CD14-positive monocyte (primary cell): Measurements from ENCODE around the gene ZNF598. TPM values are rescaled to one million over a fixed set of nuclear protein-coding genes. Genes with fewer than 3 reads are reported as not detected.

Source experiments
- DNase-seq, 3 donors: peaks; one replicate each; pipeline ENCODE4 v3.0.0-alpha.2; 2011 to 2022
- H2AFZ ChIP-seq: 2 replicates; pipeline ENCODE4 v1.6.0; 2012; ENCODE audit warnings: mild to moderate bottlenecking, low read depth, low read length, inconsistent platforms; ENCODE audit not compliant: insufficient read depth, poor library complexity, severe bottlenecking
- H3K27ac ChIP-seq, 2 donors: 1 replicate in 1 of 2; 2 replicates in 1 of 2; pipeline ENCODE4 v1.5.1; 2012 to 2013; ENCODE audit warnings: low read length in 2 of 2, control low read depth in 1 of 2, inconsistent platforms in 1 of 2, low read depth in 1 of 2, mild to moderate bottlenecking in 1 of 2
- H3K27me3 ChIP-seq, 2 donors: one replicate each; pipeline versions ENCODE4 v1.6.0 to v1.6.1; 2011 to 2013; ENCODE audit warnings: low read length in 2 of 2; ENCODE audit not compliant: control insufficient read depth in 2 of 2, insufficient read depth in 2 of 2
- H3K36me3 ChIP-seq, 2 donors: replicated peaks in 1 of 2; 1 replicate in 1 of 2; 2 replicates in 1 of 2; pipeline versions ENCODE4 v1.5.1 to v1.6.1; 2012 to 2013; ENCODE audit warnings: low read length in 2 of 2, control low read depth in 1 of 2, inconsistent platforms in 1 of 2, mild to moderate bottlenecking in 1 of 2; ENCODE audit not compliant: insufficient read depth in 2 of 2, control insufficient read depth in 1 of 2
- H3K4me1 ChIP-seq, 2 donors: 1 replicate in 1 of 2; 2 replicates in 1 of 2; pipeline versions ENCODE4 v1.5.1 to v1.6.1; 2012 to 2013; ENCODE audit warnings: low read length in 2 of 2, control low read depth in 1 of 2, inconsistent platforms in 1 of 2, mild to moderate bottlenecking in 1 of 2, moderate library complexity in 1 of 2; ENCODE audit not compliant: insufficient read depth in 2 of 2, control insufficient read depth in 1 of 2
- H3K4me2 ChIP-seq: replicated peaks from 2 replicates; pipeline ENCODE3; 2012; ENCODE audit warnings: low read length, moderate library complexity, mild to moderate bottlenecking; ENCODE audit not compliant: poor library complexity, severe bottlenecking; ENCODE audit errors: extremely low read depth
- H3K4me3 ChIP-seq, 3 experiments: fragments of 200-600 bp in 1 of 3; sonication (generic) in 1 of 3; replicated peaks in 1 of 3; 1 replicate in 2 of 3; 2 replicates in 1 of 3; pipeline ENCODE4 v1.5.1; 2011 to 2013; ENCODE audit warnings: low read length in 3 of 3, mild to moderate bottlenecking in 3 of 3, control low read depth in 2 of 3, low read depth in 2 of 3, inconsistent platforms in 1 of 3, moderate library complexity in 1 of 3
- H3K79me2 ChIP-seq: 2 replicates; pipeline ENCODE4 v1.6.0; 2012; ENCODE audit warnings: mild to moderate bottlenecking, control low read depth, inconsistent platforms, low read length, moderate library complexity; ENCODE audit not compliant: insufficient read depth
- H3K9ac ChIP-seq: 2 replicates; pipeline ENCODE4 v1.6.0; 2017; ENCODE audit warnings: low read length, mild to moderate bottlenecking; ENCODE audit not compliant: insufficient read depth, poor library complexity, severe bottlenecking
- H3K9me3 ChIP-seq, 2 donors: replicated peaks in 1 of 2; 1 replicate in 1 of 2; 2 replicates in 1 of 2; pipeline versions ENCODE4 v1.5.1 to v1.6.1; 2012 to 2013; ENCODE audit warnings: low read length in 2 of 2, control low read depth in 1 of 2; ENCODE audit not compliant: control insufficient read depth in 1 of 2, insufficient read depth in 1 of 2
- H4K20me1 ChIP-seq: 2 replicates; pipeline ENCODE4 v1.6.0; 2012; ENCODE audit warnings: mild to moderate bottlenecking, low read length, control low read depth, moderate library complexity; ENCODE audit not compliant: insufficient read depth
- H3K27ac Mint-ChIP-seq, 7 donors: one replicate each; pipeline ENCODE4 v1.8.0; 2020; ENCODE audit warnings: mild to moderate bottlenecking in 7 of 7, mixed read lengths in 7 of 7, moderate library complexity in 6 of 7, inconsistent platforms in 2 of 7
- H3K27me3 Mint-ChIP-seq, 3 donors: one replicate each; pipeline ENCODE4 v1.8.0; 2021 to 2022; ENCODE audit warnings: low read depth in 3 of 3, mild to moderate bottlenecking in 3 of 3, mixed read lengths in 3 of 3, moderate library complexity in 3 of 3, inconsistent platforms in 1 of 3
- H3K36me3 Mint-ChIP-seq, 2 donors: one replicate each; pipeline ENCODE4 v1.8.0; 2020; ENCODE audit warnings: mixed read lengths in 2 of 2, inconsistent platforms in 1 of 2, mild to moderate bottlenecking in 1 of 2
- H3K4me1 Mint-ChIP-seq: one replicate; pipeline ENCODE4 v1.8.0; 2020; ENCODE audit warnings: mild to moderate bottlenecking, mixed read lengths
- H3K4me3 Mint-ChIP-seq, 2 donors: one replicate each; pipeline ENCODE4 v1.8.0; 2020; ENCODE audit warnings: mild to moderate bottlenecking in 2 of 2, mixed read lengths in 2 of 2, moderate library complexity in 1 of 2
- H3K9me3 Mint-ChIP-seq, 7 donors: one replicate each; pipeline ENCODE4 v1.8.0; 2020 to 2022; ENCODE audit warnings: mixed read lengths in 7 of 7, mild to moderate bottlenecking in 6 of 7, moderate library complexity in 6 of 7, inconsistent platforms in 2 of 7
- CTCF ChIP-seq: fragments of 200-600 bp; IDR thresholded peaks from one replicate; pipeline ENCODE4 v1.8.0; 2022; ENCODE audit warnings: antibody characterized with exemption, mild to moderate bottlenecking
- WGBS: methylation state at CpG from one replicate; pipeline ENCODE4 v1.1.5; 2013; ENCODE audit warnings: missing lambda C conversion rate; ENCODE audit not compliant: insufficient coverage; 5-methylcytosine and 5-hydroxymethylcytosine counted together
- intact Hi-C, 2 donors: fragments of 100-400 bp; cut with micrococcal nuclease; formaldehyde crosslinking; loops; one replicate each; pipeline versions ENCODE4 v1.15.0 to v1.15.1; 2023
- polyA plus RNA-seq, 3 donors: library from polyadenylated mRNA; depleted of rRNA in 1 of 3; unstranded in 2 of 3; stranded (reverse) in 1 of 3; fragments of 300-500 nt in 2 of 3; fragments of >200 nt in 1 of 3; fragmentation: Illumina TruSeq in 2 of 3; gene quantifications; 1 replicate in 2 of 3; 2 replicates in 1 of 3; pipeline ENCODE4 v1.2.3, GENCODE V29; 2012 to 2021

The ZNF598 gene
- polyA plus RNA-seq, 3 donors, result 1.4 to 42.1 (median 1.5) TPM

- no peak overlapping the region for H3K9ac ChIP-seq
- TF ChIP-seq CTCF, result no peak
- no peaks in the 10 kb centered on the region for H3K27me3 ChIP-seq
- intact Hi-C loops, result no loop called here
- peaks cover 0 to 1% (median 0%) of the 10 kb centered on the region in 7 donors for H3K9me3 Mint-ChIP-seq
- no peak overlapping the region for H3K4me2 ChIP-seq
- H2AFZ ChIP-seq, result no peak overlapping the region
- H3K27ac Mint-ChIP-seq, result no peak overlapping the region
- peaks cover 0 to 4% (median 0%) of the 10 kb centered on the region in 3 donors for H3K27me3 Mint-ChIP-seq
- H4K20me1 ChIP-seq, result peaks cover 14% of the 10 kb centered on the region
- H3K4me3 ChIP-seq, result no peak overlapping the region
- no peak for DNase-seq
- no peaks in the 10 kb centered on the region for H3K9me3 ChIP-seq
- H3K4me3 Mint-ChIP-seq, result no peak overlapping the region
- H3K79me2 ChIP-seq, result peaks cover 2% of the 10 kb centered on the region
- peaks cover 52 to 67% of the 10 kb centered on the region in 2 donors for H3K36me3 ChIP-seq
- no peaks in the 10 kb centered on the region for H3K4me1 ChIP-seq
- peaks cover 1% of the 10 kb centered on the region for H3K4me1 Mint-ChIP-seq
- H3K27ac ChIP-seq, result no peak overlapping the region
- WGBS, result 96% methylated on average over 24 of the region's 27 CpGs
- peaks cover 47 to 59% of the 10 kb centered on the region in 2 donors for H3K36me3 Mint-ChIP-seq
These were observed 11.2 kb downstream of the ZNF598 start for GRCh38 chr16:1998360-1998835.

GRCh38 chr16:1997494-1998359 is 11.9 kb downstream of the ZNF598 start:
- peaks cover 0 to 3% (median 0%) of the 10 kb centered on the region in 7 donors for H3K9me3 Mint-ChIP-seq
- DNase-seq, result no peak
- Histone ChIP-seq H3K27me3 (no peaks in the 10 kb centered on the region), H3K36me3 (peaks cover 46 to 60% of the 10 kb centered on the region in 2 donors), H3K27ac (no peak overlapping the region), H3K9ac (no peak overlapping the region), H3K4me1 (no peaks in the 10 kb centered on the region), H3K9me3 (peaks cover 0 to 4% of the 10 kb centered on the region in 2 donors), H4K20me1 (peaks cover 7% of the 10 kb centered on the region), H3K4me2 (no peak overlapping the region), H2AFZ (no peak overlapping the region), H3K79me2 (no peaks in the 10 kb centered on the region), H3K4me3 (no peak overlapping the region)
- no peak overlapping the region for H3K27ac Mint-ChIP-seq
- TF ChIP-seq CTCF, result no peak
- whole genome bisulfite sequencing, result 89% methylated on average over 22 of the region's 26 CpGs
- peaks cover 0 to 9% (median 6%) of the 10 kb centered on the region in 3 donors for H3K27me3 Mint-ChIP-seq
- H3K36me3 Mint-ChIP-seq, result peaks cover 47 to 57% of the 10 kb centered on the region in 2 donors
- H3K4me3 Mint-ChIP-seq, result no peak overlapping the region
- intact Hi-C loops, result no loop called here
- peaks cover 1% of the 10 kb centered on the region for H3K4me1 Mint-ChIP-seq
